Measurements from ENCODE around the gene TRAF3IP1.
A peak's percentile ranks its signal among the peaks of the same experiment; 100 is the strongest.
"Not testable (repeated sequence)": the region's sequence is repeated elsewhere in the genome, so short reads cannot be mapped to it uniquely, and the experiment has no call there.

TRAF3IP1 gene

DNA sequence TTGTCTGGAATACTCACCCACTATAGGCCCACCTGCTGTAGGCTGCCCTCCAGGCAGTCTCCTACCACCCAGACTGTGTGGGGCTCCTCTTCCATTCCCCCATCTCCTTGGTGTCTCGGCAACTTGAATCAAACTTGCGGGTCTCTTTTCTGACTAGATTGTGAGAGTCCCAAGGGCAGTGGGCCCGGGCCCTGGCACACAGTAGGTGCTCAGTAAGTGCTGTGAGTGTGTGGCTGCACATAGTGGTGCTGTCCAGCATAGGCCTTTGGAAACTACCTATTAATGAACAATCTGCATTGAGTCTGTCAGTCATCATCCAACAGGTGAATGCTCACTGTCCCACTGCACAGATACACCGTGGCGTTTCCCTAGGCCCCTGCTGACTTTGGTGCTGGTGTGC is 62.8 kb downstream of the TRAF3IP1 start:
- ATAC-seq: no peak

DNA sequence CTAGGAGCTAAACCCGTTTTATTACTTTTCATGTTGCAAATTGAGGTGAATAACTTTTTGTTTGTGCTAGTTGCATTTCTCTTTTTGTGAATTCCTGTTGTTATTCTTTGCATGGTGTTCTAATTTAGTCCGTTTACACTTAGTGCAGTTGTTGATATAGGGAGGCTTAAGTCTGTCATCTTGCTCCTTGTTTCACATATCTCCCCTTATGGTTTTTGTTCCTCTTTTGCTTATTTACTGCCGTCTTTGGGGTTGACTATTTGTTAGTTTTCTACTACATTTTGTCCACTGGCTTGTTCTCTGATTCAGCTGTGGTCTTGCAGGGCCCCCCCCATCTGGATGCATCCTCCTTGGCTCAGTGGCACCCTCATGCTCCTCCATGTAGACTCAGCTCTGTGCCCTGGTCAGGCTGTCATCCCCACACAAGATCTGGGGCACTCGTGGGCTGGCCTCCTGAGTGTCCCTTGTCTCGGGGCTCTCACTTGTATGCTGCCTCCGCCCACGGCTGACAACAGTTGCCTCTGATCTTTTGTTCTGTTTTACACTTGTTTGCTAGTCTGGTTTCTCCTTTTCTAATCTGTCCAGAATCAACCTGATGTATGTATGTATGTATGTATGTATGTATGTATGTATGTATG is 63.5 kb downstream of the TRAF3IP1 start:
- no peak for ATAC-seq

DNA sequence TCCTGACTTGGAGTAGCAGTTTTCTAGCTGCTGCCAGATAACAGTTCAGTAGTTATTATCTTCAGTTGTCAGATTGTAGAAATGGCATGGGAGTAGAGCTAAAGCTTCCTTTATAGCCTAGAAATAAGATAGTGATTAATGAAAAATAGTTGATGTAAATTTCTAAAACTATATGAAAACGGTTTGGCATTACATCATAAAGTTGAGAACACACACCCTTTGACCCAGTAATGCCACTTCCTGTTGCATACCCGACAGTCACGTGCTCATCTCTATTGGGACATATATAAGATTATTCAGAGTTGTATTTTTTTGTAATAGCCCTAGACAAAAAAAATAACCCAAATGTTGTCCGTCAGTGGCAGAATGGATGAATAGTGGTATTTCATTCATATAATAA is 67.0 kb downstream of the TRAF3IP1 start:
- ATAC-seq: no peak

DNA sequence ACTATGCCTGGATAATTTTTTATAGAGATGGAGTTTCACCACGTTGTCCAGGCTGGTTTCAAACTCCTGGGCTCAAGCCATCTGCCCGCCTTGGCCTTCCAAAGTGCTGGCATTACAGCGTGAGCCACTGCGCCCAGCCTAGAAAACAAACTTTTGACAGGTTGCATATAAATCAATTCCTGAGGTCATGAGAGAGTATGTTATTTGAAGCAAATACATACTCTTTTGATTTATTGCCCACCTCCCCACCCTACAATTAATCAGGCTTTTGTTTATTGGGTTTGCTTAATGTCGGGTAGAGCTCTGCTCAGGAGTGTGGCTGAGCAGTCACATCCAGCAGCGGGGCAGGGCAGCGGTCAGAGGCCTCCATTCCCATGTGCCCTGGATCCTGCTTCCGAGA is 68.5 kb downstream of the TRAF3IP1 start:
- no peak for ATAC-seq

DNA sequence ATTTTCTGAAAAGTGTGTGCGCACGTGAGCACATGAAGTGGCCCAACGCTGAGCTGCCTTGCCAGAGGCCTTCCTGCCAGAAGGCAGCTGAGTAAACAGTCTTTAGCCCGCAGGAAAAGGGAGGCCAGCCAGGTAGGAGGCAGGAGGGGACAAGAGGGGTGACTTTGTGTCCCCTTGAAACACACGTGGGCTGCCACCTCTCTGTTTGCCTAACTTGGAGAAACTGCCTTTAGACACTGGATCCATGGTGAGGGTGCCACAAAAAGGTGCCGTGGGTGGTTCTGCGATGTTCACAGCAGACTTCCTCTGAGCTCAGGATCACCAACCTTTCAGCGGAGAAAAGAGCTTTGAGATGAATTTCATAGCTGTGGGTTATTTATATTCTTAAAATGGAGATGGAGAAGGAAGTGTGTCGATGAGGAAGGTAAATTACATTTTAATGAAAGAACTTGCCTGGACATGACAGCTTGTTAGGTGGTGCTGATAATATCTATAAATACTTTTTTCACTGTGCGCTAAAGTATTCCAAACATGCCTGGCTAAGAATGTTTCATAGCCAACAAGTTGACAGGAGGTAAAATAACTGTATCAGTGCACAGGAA is 69.8 kb downstream of the TRAF3IP1 start:
- no peak for ATAC-seq

DNA sequence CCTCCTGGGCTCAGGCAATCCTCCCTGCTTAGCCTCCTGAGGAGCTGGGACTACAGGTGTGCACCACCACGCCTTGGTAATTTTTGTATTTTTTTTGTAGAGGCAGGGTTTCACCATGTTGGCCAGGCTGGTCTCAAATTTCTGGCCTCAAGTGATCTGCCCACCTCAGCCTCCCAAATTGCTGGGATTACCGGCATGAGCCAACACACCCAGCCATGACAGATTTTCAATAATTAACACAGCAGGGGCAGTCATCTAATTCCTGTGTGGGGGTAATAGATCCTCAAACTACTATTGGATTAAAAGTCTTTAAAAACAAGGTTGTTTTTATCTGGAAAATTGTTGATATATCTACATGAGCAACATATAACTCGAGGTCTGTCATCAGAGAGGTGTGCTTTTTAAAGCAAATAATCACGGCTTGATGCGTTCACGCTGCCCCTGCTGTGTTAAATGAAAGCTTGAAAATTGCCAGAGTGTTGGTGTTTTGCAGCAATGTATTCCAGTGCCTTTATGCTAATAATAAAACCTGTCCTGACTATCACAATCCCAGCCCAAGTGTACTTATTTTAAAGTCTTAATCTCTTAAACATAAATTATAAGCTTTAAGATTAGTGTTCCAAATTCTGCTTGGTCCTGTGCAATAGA is 70.8 kb downstream of the TRAF3IP1 start:
- ATAC-seq: no peak

DNA sequence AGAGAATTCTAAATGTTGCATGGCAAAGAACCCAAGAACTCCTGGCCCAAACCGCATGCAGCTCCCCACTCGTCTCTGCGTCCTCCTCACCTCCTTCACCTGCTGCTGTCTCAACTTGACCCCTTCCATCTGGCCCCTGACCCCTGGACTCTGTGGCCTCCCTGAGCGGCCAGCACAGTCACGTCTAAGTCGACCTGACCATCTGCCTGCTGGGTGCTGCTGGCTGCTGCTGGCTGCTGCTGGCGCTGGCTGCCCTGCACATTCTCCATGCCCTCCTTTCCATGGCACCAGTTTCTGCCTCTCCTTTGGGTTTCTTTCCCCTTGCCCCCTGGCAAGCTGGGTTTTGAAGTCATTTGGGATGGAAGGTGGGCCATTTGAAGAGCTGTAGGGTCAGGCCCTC is 76.3 kb downstream of the TRAF3IP1 start:
- no peak for ATAC-seq

DNA sequence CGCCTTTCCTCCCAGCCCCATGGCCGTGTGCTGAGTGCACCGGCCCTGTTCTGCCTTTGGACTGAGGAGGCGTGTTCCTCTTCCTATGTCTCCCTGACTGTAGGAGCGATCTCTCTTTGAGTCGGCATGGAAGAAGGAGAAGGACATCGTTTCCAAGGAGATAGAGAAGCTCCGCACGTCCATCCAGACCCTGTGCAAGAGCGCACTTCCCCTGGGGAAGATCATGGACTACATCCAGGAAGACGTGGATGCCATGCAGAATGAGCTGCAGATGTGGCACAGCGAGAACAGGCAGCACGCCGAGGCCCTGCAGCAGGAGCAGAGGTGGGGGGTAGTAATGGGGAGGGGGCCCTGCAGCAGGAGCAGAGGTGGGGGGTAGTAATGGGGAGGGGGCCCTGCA is 77.0 kb downstream of the TRAF3IP1 start:
- ATAC-seq: no peak

DNA sequence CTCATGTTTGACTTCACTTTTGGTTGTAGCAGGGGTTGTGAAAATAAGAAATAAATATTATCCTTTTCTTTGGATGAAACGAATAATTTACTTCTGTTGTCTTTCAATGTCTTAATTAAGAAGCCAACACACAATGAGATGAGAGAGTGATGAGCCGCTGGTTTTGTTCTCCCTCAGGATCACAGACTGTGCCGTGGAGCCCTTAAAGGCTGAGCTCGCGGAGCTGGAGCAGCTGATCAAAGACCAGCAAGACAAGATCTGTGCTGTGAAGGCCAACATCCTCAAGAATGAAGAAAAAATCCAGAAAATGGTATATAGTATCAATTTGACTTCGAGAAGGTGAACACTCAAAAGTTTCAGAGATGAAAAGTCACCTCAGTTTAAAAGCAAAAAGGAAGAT is 78.3 kb downstream of the TRAF3IP1 start:
- ATAC-seq: no peak

DNA sequence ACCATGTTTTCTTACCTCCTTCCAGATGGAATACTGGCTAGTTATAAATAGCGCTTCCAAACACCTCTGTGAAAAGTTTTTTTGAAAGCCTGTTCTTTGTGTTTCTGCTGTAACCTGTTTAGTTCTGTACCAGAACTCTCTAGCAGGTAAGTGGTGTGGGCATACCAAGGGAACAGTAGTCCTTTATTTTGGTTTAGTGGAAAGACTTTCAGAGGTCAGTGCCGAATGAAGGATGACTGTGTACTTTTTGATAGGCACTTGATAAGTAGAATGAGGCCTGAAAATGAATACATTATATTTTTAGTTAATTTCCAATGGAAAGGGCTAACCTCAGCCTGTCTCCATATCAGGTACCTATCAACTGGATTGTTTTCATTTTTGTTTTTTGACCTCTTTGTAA is 78.8 kb downstream of the TRAF3IP1 start:
- no peak for ATAC-seq

DNA sequence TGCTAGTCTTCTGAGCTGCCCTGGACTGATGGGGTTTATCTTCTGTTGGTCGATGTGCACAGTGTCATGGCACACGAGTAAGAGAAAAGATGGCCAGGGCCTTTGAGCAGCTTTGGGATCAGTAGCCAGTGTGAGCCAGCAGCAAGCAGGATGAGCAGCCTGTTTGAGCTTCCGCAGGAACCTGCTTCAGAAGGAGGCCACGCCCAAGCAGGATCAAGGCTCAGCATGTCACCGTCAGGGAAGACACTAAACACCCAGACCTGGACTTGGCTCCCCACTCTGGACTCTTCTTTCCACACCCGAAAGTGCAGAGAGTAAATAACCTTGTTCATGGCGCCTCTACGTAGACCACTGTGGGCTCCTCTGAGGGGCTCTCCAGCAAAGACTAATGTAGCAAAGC is 81.2 kb downstream of the TRAF3IP1 start:
- ATAC-seq: no peak

DNA sequence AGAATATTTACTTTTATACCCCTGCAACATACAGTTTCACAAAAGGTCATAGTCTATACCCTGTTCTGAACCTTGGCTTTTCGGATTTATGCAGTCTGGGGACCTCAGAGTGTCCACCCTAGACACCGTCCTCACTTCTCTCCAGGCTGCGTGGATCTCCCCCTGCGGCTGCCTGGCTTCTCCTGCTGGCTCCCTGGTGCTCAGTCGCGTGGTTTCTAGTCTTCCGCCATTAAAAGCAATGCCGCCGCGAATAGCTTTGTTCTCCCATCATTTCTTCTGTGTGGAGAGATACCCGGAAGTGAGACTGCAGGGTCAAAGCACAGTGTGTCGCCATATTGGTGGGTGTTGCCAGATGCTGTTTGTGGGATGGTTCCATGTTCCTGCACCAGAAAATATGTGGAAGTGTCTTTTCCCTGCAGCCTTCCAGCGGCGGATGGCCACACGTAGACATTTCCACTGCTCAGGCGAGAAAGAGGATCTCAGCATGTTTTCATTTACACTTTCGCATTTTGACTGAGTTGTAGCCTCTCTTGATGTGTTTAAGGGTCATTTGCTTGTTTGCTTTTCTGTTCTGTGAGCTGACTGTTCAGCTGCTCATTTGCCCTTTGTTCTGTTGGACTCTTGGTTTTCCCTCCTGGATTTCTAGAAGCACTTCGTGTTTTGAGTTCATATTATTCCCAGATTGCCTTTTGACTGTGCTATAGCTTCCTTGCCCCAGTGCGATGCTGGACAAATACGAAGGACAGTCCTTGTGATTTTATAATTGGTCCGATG is 83.5 kb downstream of the TRAF3IP1 start:
- no peak for ATAC-seq

DNA sequence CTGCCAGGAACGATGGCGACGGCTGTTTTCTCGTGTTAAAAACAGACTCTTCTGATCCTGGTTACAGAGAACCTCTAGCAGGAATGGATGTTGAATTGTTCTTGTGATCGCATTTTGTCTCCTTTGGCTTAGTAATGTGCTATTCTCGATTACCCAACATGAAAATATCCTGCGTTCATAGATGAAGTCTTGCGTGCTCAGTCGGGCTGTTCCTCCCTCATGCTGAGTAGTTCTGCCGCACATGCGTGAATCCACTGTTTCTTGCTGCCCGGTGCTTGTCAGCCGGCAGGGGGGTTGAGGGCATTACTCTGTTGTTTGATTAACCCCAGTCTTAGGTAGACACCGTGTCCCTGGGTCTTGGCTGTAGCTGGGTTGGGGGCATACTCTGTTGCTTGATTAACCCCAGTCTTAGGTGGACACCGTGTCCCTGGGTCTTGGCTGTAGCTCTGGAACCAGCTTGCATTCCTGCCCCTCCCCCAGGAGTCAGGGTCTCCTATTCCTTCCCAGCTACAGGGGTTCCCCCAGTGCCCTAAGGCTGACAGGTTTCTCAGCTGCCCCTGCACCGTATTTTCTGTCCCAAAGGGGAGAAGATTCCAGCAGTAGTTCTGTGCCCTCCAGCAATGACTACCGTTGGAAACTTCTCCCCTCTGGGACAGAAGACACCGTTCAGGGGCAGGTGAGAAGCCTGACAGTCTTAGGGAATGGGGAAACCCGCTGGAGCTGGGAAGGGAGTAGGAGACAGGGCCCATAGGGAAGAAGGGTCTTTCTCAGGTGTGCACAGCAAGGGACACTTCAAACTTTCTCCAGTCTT is 84.3 kb downstream of the TRAF3IP1 start:
- no peak for ATAC-seq

DNA sequence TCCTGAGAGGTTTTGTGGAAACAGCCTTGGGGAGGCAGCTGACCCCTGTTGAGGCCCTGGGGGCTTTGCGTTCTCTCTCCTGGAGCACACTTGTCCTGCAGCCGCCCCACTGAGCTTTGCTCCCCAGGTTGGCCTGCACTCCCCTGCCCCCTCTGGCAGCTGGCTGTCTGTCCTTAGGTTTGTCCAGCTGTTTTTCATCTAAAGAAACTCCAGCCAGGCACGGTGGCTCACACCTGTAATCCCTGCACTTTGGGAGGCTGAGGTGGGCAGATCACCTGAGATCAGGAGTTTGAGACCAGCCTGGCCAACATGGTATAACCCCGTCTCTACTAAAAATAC is 84.9 kb downstream of the TRAF3IP1 start:
- not testable (repeated sequence) for ATAC-seq

DNA sequence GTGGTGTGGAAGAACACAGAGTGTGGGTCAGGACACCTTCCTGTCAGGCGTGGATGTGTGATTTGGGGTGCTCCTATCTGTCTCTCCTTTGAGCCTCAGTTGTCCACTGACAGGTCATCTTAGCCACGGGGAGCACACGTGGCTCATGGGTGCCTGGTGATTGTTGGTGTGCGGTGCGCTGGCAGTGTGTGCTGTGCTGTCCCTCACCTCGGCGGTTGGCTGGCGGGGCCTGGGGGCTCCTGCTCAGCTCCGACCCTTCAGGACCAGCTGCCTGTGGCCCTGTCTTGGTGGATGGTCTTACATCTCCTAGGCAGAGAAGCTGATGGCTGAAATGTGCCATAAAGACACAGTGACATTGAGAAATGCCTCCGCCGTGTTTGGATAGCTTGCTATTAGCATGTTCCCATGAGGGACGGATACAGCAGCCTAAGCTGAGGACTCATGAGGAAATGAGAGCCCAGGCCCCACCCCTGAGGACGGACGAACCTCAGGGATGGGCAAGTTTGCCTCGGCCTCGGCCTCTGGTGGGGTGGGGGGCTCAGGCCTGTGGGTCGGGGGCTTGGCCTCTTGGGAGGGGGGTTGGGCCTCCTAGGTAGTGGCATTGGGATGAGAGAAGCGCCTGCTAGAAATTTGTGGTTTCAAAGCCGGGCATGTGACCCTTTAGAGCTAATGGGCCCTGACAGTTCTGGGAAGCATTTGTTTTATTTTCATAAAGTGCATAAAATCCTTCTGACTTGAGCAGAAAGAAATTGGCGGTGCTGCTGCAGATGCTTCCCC is 86.1 kb downstream of the TRAF3IP1 start:
- ATAC-seq: no peak

DNA sequence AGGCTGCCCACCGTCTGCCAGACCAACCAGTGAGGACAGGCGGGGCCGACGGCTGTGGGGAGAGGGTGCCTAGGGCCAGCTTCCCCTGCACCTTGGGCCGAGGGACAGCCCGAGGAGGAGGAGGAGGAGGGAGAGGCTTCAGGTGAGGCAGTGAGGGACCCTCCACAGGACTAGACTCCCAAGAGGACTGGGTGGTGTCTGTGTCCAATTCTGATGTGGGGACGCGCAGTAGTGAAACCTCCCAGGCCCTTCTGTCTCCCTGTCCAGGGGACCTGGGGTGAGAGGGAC is 86.6 kb downstream of the TRAF3IP1 start:
- peak in 1 of 2 donors; percentile 28 for ATAC-seq

DNA sequence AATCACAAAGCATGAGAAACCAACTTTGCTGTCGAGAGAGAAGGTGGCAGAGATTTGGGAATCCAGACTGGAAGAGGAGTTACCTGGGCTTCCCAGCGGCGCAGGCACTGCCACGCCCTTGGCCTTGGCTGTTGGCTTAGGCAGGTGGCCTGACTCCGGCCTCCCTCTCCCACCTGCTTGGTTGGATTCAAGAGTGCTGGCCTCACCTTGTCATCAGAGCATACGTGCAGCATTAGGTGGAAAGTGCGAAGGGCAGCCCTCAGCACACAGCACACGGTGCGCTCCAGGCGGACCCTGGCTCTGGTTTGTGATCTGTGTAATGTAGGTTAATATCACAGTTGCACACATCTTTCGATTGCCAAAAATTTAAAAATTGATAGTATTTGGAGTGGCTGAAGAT is 87.2 kb downstream of the TRAF3IP1 start:
- ATAC-seq: no peak

DNA sequence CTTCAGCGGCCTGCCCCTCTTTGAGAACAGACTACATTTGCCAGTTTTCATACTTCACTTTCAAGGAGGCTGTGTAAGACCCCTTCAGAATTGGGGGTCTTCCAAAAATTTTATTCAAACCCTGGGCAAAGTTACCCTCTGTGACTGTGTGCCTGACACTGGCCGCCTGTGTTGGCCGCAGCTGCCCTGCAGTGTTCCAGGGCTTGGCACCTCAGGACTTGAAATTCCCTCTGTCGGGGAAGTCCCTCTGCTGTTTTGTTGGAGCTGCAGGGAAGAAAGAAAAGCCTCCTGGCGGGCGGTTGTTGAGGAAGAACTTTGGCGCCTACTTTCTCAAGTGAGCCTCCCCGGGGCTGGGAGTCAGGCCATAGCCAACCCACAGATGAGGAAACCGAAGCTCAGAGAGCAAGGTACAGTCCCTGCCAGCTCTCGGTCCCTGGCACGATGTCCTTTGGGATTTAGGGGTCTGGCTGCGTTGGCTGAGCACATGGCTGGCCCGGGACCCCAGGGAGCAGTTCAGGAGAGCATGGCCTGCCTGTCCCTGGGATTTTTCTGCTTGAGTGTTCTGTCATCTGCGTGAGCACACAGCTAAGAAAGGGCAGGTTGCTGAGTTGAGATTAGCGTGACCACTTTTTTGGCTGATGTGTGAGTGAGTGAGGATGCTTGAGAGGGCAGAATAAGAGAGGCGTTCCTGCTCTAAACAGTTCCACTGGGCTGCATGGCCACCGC is 88.5 kb downstream of the TRAF3IP1 start:
- no peak for ATAC-seq

DNA sequence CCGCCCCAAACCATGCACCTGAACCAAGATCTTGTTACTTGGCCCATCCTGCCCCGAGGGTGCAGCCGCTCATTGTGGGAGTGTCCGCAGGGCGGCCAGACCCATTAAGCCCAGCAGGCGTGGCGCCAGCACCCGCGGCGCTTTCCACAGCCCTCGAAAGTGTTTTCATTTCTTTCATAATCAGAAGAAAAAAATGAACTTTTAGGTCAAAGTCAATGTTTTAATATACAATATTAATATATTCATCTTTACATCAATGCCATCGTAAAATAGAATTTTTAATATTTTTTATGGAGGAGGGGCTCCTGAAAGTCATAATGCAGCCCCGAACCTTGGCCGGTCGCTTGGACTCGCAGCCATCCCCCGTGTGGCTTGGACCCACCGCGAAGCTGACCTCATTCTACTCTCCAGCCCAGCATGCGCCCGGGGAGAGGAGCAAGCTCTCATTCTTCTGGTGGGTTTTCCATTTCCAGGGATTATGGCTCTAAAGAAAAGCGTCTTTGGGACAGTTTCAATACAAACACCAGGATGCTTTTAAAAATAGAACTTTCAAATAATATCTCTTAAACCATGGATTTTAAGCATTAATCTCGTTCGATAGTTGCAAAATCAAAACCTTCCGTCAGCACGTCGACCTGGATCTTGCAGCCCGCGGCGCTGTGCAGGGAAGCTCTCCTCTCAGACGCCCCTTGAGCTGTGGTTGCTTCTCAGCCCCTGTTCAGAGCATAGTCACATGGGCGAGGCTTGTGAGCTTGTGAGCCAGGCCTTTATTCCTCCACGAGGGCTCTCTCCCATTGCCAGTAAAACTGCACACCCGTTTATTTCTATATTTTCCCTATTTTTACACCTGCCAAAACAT is 89.3 kb downstream of the TRAF3IP1 start:
- ATAC-seq: no peak

DNA sequence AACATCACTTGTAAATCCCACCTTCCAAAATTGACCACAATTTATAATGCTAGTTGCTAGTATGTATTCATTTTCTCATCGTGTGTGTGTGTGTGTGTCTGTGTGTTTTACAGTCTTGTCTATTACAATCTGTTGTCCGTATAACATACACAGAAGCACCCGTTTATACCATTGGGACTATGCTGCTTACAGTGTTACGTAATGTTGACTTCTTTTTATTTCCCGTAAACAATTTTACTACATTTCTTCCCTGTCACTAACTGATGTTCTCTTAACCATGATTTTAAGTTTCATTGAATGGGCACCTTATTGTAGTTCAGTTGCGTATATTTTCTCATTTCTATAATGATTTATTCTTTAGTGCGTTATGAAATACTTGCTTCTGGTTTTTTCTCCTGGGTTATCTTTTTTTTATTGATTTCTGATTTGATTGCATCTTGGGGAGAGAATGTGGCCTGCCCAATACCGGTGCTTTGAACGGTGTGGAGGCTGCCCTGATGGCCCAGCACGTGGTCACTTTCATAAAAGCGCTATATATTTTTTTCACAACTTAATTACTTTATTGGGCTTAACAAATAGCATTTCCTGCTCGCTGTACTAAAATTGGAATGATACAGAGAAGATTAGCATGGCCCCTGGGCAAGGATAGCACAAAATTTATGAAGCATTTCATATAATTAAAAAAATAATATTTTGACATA is 91.9 kb downstream of the TRAF3IP1 start:
- no peak for ATAC-seq

Data from activated CD4-positive, CD25-positive, alpha-beta regulatory T cell treated with anti-CD3 and anti-CD28 coated beads, Interleukin-2, amount 50 U/mL, for 24 hours (primary cell).